Measurements from ENCODE around the gene RALGAPA1.

DNA sequence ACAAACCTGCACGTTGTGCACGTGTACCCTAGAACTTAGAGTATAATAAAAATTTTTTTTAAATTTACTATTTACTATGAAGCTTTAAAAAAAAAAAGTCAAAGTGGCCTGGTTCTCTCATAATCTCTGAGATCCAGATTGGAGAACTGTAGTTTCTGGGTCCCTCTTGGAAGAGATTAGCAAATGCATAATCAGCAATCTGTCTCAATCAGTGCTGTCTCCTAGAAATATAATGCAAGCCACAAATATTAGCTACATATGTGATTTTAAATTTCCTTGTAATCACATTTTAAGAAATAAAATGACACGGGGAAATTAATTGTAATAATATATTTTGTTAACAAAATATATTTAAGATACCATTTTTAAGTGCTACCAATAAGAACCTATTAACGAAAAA is 32.3 kb downstream of the RALGAPA1 start:
- TF ChIP-seq, protein P1, sequence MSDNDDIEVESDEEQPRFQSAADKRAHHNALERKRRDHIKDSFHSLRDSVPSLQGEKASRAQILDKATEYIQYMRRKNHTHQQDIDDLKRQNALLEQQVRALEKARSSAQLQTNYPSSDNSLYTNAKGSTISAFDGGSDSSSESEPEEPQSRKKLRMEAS (IDR thresholded peaks at IDR 0.05; ENCODE audit: low read depth, low read length) = no peak
- TF ChIP-seq, protein P2, sequence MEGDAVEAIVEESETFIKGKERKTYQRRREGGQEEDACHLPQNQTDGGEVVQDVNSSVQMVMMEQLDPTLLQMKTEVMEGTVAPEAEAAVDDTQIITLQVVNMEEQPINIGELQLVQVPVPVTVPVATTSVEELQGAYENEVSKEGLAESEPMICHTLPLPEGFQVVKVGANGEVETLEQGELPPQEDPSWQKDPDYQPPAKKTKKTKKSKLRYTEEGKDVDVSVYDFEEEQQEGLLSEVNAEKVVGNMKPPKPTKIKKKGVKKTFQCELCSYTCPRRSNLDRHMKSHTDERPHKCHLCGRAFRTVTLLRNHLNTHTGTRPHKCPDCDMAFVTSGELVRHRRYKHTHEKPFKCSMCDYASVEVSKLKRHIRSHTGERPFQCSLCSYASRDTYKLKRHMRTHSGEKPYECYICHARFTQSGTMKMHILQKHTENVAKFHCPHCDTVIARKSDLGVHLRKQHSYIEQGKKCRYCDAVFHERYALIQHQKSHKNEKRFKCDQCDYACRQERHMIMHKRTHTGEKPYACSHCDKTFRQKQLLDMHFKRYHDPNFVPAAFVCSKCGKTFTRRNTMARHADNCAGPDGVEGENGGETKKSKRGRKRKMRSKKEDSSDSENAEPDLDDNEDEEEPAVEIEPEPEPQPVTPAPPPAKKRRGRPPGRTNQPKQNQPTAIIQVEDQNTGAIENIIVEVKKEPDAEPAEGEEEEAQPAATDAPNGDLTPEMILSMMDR (IDR thresholded peaks at IDR 0.05; ENCODE audit: low read depth, low read length) = no peak

Measured in NB4 (cell line).